GM19324 (cell line): Measurements from ENCODE around the gene GSC2.

Source experiments
- ATAC-seq: cut with Tn5 transposase; IDR thresholded peaks from one replicate; pipeline ENCODE4 v1.9.1; 2021; ENCODE audit warnings: mild to moderate bottlenecking, moderate library complexity; ENCODE audit not compliant: unreplicated experiment, low FRiP score

GSC2 gene

GRCh38 chr22:19105867-19106802, 44.0 kb downstream of the GSC2 start:
- ATAC-seq = no peak

GRCh38 chr22:19105456-19105855, 44.6 kb downstream of the GSC2 start:
- ATAC-seq = no peak

DNA sequence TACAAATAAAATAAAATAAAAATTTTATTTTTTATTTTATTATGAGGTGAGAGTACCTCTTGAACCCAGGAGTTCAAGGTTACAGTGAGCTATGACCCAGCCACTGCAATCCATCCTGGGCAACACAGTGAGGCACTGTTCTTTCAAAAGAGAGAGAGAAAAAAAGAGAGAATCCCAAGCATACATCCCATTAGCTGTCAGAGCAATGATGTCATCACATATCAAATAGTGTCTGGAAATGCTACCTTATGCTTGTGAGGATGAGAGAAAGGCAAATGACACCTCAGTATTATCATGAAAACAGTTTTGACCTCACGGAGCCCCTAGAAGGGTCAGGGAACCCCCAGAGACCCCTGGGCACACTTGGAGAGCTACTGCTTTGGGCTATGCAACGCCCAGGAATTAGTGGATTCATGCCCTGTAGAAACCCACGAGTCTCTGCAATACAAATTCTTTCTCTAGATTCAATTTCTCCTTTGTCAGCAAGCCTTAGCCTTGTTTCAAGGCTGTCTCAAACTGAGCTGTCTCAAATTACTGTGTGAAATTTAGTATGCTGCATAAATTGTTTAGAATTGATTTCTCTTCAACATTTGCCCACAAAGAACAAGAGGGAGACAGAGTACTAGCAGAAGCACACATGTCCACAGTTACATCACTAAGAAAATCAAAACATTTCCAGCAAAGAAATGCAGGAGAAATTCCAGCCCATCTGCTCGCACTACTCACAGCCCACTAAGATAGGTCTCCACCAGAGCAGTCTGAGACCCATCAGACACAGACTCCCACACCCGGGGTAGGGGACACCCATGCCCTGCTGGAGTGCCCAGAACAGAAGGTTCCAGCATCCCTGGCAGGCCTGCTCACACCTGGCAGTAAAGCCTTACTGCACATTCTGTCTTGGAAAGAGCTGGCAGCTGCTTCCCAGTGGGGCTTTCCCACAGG, 45.9 kb downstream of the GSC2 start:
- ATAC-seq = no peak

DNA sequence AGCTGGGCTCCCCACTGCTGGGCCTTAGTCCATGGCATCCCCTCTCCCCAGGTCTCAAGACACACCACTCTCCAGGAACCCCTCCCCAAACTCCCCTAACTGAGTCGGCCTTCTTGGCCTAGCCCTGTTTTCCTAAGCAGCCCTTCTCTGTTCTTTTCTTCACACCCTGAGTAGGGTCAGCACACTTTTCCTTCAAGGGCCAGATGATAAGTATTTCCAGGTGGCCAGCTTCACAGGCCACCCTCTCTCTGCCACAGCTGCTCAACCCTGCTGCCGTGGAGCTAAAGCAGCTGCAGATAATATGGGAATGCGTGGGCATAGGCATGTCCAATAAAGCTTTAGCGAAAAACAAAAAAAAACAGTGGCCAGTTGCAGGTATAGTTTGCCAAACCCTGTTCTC, 51.9 kb downstream of the GSC2 start:
- ATAC-seq = no peak

GRCh38 chr22:19097518-19097917, 52.6 kb downstream of the GSC2 start:
- no peak for ATAC-seq
